NK-92 (cell line): ENCODE results near the gene SRP68.

ENCODE experiments used
- DNase-seq: peaks from one replicate; lab custom pipeline; 2025; ENCODE audit not compliant: unreplicated experiment; lab: John Stamatoyannopoulos, UW

SRP68 gene

DNA sequence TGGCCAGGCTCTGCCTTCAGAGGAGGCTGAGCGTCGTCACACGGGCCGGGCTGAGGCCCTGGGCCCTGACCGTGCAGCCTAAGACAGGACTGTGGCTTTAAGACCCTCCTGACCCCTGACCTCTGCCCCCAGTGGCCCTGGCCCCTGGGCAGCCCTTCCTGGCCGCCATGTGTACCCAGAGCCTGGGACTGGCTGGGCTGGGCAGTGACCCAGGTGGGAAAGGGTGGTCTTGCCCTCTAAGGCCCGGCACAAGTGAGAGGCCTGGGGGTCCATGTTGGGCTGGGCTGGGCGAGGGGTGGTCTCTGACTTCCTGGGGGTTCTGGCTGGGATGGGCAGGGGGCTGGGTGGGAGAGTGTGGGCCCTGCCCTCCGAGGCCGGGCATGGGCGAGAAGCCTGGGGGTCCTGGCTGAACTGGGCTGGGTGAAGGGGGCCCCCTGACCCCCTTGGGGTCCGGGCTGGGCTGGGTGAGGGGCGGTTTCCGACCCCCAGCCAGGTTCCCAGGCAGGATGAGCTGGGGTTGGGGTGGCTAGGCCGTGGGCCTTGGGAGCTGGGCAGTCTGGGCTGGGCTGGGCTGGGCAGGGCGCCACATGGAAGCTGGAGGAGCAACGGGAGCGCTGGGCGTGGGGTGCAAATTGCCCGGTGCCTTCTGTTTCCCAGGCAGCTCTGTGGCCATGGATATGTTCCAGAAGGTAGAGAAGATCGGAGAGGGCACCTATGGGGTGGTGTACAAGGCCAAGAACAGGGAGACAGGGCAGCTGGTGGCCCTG is 71.4 kb downstream of the SRP68 start, which contains the start of gene CDK3:
Gene CDK3, plus strand, starts transcription at position 101 of the 767 bp plus-strand sequence. Its CDS starts 571 bp downstream, at position 672.
- DNase-seq: no peak

DNA sequence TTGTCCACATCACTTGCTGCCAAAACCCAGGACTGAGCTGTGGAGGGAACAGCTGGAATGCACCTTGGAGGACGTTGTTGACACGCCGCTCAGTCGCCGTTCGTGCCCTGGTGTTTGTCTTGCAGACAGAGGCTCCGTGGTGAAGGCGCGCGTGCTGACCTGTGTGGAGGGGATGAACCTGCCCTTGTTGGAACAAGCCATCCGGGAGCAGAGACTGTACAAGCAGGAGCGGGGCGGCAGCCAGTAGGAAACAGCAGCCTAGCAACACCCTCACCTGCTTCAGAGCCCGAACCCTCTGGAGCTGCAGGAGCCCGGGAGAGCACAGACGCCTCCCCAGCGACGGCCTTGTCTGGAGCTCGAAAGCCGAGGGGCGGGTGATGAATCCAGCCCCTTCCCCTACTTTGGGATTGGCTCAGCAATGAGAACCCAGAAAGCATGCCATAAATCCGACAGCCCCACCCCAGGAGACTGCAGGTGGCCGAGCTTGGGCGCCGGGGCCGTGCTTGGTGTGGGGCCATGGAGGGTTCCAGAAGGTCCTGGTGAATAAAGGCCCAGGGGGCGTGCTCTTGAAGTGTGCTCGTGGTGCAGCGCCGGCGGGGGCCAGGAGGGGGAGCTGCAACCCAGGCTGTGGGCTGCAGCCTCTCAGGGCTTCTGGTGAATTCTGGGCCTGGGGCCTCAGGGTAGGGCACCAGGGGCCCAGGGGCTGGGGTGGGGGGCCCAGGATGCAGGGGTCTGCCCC is 72.1 kb downstream of the SRP68 start:
- no peak for DNase-seq

DNA sequence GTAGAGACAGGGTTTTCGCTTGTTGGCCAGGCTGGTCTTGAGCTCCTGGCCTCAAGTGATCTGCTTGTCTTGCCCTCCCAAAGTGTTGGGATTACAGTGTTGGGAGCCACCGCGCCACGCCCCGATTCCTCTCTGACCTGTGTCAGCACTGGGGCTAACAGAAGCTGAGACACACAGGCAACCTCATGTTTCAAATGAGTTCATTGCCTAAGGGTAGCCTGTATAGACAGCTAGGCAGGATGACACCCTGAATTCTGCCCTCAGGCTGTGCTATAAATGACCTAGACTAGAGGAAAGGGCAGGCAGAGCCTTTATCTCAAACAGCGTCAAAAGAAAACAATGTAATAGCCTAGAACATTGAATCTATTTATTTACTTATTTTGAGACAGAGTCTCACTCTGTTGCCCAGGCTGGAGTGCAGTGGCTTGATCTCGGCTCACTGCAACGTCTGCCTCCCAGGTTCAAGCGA is 74.0 kb downstream of the SRP68 start:
- no peak for DNase-seq

DNA sequence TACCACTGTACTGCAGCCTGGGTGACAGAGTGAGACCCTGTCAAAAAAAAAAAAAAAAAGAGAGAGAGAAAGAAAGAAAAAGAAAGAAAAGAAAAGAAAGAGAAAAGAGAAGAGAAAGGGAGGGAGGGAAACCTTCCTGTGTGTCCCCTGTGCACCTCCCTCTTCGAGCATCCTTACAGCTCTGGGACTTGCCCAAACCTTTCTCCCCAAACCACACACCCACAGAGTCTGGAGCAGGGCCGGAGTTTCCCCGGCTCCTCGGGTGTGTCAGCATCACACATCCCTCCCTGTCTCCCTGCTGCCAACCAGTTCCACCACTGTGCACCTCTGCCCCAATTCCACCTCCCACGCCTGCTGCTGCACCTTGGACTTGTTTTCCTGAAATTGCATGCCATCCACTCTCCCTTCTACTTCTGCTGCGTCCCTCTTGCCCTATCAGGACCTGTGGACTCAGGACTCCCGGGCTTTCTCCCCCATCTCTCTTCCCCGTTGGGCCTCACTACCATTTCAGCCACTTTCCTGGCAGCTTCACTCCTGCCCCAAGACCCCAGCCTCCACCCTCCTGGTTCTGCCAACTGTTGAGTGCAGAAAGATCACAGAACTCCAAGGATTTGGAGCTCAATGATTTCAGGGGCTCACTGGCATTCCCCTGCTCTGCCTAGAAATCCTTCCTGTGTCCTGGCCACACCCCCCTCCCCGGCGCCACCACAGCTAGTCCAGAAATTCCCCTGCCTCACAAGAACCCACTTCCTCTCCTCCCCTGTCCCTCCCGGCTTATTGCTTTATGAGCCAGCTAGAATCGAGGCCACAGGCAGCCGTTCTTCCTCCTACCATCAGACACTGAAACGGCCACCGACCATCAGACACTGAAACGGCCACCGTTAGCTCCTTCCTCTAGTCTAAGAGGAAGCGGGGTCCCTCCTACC is 75.4 kb downstream of the SRP68 start:
- DNase-seq: no peak

DNA sequence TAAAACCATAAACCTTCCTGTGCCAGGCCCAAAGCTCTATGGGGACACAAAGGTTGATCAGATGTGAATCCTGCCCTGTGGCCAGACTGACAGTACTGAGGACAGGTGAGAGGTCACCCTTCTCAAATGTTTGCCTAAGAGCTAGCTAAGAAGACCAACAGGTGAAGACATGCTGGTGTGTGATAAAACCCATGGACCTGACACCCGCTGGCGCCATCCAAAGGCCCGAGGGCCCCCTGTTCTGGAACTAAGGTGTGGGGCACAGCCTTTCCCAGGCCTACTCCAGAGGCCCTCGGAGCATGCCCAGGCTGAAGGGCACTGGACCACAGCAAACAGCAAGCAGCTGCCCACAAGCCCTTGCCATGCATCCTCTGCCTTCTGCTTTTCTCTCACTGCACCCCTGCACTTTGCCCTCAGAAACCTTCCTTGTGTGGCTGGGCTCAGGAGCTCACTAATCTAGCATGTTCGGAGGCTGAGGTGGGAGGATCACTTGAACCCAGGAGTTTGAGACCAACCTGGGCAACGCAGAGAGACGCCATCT is 76.9 kb downstream of the SRP68 start:
- no peak for DNase-seq

DNA sequence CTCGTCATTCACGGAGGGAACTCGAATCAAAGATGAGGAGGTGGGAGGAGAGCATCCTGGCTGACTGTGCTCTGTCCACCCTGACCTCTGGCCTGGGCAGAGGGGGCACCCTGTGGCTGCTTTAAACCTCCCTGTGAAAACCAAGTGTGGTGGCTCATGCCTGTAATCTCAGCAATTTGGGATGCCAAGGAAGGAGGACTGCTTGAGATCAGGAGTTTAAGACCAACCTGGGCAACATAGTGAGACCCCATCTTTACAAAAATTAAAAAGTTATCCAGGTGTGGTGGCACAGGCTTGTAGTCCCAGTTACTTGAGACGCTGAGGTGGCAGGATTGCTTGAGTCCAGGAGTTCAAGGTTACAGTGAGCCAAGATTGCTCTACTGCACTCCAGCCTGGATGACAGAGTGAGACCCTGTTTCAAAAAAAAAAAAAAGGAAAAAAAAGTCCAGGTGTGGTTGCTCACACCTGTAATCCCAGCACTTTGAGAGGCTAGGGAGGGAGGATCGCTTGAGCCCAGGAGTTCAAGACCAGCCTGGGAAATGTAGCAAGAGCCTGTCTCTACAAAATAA is 77.4 kb downstream of the SRP68 start:
- DNase-seq: no peak

DNA sequence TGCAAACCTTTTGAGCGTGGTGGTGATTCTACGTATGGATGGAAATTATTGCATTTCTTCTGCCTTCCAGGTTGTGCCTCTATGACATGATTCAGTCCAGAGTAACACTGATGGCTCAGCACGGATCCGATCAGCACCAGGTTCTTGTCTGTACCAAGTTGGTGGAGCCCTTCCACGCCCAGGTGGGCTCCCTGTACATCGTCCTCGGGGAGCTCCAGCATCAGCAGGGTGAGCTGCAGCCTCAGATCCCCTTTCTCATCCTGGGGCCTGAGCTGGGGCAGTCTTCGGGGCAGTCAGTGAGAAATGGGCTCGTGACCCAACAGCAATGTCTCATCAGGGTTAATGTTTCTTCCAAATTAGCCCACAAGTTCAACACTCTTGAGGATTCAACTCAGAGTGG is 80.9 kb downstream of the SRP68 start:
- no peak for DNase-seq
